ENCODE results near the gene NEMP2.
"Not testable (repeated sequence)": the region's sequence is repeated elsewhere in the genome, so short reads cannot be mapped to it uniquely, and the experiment has no call there.

The NEMP2 gene

DNA sequence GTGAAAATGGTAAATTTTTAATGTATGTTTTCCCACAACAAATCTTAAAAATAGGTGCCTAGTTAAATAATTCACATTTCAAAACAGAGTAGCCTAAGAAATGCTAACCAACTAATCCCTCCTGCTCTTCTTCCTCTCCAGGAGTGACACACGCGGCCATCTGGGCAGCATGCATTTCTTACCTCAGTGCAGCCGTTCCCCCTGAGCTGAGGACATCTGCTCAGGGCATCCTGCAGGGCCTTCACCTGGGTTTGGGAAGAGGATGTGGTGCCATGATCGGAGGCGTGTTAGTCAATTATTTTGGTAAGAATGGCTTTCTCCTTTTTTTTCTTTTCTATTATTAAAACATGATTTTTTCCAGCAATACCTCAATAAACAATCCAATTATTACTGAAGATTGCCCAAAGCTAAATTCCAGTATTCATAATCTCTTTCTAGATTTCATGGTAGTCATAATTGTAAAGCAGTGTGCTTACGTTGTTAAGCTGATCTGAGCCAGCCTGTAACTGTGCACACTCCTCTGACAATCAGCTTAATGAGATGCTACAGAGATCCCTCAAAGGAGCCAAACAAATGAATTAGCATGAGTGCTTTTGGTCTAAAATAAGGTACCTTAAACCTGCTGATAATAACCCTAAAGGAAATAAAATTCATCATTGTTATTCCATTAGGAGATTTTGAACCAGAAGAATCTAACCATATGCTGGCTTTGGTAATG is 45.8 kb downstream of the NEMP2 start:
- no peak for DNase-seq

DNA sequence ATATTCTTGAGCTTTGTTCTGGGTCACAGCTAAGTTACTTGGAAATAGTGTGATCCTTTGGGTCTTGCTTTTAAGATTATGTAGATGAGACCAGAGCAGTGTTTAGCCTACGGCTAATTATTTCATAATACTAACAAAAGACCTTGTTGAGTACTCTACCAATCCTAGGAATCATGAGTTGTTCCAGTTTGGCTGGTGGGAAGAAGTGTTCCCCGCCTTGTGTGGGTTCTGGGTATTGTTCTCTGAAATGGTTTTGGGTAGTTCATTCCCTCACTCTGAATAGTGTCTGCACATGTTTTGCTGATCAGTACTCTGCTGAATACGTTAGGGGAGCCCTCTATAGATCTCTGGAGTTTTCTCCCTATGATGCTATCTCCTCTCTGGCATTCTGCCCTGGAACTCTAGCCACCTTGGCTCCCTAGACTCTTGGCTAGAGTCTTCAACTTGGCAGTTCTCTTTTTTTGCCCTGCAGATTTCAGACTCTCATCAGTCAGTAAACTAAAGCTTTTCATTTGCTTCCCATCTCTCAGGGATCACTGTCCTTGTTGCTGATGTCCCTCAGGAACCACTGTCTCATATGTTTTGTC is 48.4 kb downstream of the NEMP2 start:
- DNase-seq = no peak

DNA sequence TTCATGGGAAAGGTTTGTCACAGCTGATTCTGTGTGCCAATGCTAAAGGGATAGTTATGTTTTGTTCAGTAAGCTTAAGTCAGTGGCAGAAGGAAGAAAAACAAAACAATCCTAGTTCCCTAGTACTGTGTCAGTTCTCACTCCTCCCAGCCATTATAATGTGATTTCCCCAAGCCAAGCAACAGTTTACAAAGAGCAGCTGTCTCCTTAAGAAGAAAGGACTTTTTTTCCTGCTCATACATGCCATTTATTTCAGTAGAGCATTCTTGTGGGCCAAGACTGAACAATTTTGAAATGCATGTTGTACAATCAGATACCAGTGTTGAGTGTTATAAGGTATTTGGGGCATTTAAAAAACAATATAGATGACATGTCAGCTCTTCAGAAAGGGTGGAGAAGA is 52.1 kb downstream of the NEMP2 start:
- no peak for DNase-seq

GRCh38 chr2:190481339-190481738 is 53.2 kb downstream of the NEMP2 start:
- no peak for DNase-seq

DNA sequence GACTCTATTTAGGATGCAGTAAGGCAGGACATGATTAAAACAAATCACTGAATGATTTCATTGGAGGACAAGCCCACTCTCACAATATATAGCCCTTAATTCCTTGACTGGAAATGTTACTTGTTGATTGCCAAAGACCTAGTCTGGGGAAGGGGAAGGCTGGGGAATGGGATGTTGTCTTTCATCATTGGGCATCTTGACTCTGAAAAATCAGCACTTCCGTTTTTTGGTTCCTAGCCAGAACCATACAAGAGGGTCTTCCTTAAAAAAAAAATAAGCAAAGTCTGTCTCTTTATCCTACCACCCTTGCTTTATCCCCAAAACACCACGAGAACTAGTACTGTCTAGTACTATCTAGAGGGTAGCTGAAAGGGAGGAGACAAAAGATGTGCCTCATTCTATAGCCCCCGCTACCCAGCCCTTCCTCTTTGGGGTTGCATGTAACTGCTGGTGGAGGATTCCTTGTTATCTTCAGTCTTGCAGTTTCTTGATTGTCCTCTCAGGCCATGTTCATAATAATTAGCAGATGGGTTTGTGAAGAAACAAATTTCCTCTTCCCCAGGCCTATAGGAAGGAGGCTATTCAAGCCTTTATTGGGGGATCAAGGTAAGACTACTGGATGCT is 55.8 kb downstream of the NEMP2 start:
- DNase-seq = no peak

DNA sequence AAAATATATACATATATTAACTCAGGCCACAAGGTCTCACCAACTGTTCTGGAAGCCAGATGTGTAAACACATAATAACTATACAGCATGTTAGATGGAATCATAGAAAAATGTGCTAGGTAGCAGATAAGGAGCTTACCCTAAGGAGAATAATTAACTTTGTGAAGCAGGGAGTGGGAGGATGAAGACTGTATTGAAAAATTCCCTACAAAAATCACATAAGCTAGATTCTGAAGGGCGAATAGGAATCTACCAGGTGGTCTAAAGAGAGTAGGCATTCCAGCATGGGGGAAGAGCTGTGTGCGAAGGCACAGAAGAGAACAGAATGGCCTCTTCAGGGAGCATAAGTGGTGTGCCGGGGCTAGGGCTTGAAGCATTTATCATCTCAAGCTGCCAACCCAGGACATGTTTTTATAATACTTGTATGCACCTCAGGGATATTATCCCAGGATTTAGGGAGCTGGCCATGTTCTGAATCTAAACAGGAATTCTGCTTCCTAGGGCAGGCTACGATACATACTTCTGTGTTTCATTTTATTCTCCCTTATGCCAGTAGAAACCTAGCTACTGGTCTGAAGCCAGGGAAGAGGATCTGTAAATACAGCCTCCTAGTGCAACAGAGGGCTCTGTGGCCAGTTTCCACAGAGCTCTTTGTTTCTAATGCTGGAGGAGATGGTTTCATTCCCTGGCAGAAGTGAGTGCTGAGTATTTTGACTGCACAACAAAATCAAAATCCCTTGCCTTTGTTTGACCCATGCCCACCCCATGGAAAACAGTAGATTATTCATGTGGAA is 56.7 kb downstream of the NEMP2 start:
- peak; percentile 71 for DNase-seq

DNA sequence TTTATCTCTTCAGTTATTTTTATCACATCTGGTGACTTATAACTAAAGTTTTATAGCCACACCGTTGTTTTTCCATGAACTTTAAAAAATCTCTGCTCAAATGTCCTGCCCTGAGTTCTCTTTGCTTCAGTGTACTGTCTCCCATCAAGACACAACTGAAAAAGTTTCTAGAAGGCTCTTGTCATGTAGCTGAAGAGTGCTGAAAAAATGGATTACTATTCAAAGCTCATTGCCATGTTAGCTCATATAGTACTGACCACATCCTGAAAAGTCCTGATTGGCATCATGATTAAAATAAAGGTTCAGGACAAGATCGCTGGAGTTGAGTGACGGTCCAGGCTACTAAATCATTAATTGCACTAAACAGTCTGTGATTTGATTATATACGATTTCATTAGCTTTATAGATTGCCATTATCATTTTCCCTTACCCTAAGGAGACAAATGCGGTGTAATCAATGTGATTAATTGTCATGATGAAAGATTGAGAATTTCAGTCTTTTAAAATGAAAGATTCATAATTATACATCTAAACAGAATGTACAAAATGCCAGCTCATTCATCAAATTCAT is 64.2 kb downstream of the NEMP2 start:
- no peak for DNase-seq

DNA sequence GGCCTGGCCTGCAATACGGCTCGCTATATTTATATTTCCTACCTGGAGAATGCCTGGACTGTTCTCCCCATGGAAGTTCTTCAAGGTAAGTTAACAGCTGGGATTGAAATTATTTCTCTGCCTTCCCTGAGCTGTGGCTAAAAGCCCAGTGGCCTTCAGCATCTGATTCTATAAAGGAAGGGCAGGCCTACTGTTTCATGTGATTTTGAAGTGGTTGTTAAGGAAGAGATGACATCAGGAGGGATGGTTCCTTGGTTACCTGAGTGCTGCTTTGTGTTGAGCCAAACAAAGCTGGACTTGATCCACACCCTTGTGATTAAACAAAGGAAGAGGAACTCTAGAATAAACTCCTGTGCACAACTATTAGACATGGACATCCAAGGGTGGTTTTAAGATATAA is 64.8 kb downstream of the NEMP2 start:
- DNase-seq = peak; percentile 97

DNA sequence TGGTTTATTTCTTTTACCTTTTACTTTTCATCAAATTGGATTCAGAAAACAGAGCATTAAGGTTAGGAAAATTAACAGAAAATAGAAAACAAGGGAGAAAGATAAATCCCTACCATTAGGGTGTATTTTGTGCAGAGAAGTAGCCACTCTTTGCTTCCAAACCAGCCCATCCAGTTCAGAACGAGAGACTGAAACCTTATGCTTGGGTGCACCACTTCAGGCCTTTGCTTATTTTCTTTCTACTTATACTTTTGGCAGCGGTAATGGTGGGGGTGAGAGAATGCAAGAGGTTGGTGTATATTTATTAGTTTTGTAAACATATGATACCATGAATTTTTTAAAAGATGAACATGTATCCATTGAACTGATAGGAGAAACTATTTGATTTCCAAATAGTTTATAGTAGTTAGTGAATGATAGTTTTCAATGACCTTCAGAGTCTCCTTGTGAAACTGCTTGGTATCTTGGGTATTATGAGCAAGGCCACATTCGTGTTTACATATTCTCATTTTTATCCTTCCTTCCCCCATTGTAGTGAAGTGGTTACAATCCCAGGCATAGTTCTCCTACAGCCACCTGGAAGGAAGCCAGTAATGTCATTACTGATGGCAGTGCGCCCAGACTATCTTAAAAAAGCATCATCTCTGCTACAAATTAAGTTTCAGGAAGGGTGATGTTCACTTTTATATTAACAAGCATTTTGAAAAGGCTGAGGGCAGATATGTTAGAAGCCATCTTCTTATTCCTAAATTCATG is 65.5 kb downstream of the NEMP2 start:
- DNase-seq = peak; percentile 96

GRCh38 chr2:190468354-190468753 is 66.2 kb downstream of the NEMP2 start:
- not testable (repeated sequence) for DNase-seq

GRCh38 chr2:190467575-190468083 is 66.9 kb downstream of the NEMP2 start:
- peak; percentile 83 for DNase-seq

- DNase-seq = peak; percentile 47
These were observed 67.6 kb downstream of the NEMP2 start for GRCh38 chr2:190466819-190467446.

DNA sequence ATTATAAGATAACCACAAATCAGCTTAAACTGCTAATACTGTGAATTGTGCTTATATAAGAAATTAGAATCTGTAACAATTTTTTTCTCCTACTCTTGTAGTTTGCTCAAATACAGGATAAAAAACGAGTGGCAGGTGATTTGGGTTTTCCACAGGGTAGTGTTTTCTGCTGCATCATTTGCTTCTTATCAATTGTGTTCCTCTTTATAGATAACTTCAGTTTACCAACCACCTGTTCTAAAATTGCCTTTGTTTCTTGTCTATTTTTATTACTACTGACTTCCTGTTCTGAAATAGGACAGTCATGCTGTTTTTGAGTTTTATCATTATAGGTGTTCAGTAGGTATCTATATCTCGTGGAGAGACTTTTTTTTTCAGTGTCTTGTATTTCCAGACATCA is 69.5 kb downstream of the NEMP2 start:
- no peak for DNase-seq

GRCh38 chr2:190462611-190463010 is 71.9 kb downstream of the NEMP2 start:
- no peak for DNase-seq

DNA sequence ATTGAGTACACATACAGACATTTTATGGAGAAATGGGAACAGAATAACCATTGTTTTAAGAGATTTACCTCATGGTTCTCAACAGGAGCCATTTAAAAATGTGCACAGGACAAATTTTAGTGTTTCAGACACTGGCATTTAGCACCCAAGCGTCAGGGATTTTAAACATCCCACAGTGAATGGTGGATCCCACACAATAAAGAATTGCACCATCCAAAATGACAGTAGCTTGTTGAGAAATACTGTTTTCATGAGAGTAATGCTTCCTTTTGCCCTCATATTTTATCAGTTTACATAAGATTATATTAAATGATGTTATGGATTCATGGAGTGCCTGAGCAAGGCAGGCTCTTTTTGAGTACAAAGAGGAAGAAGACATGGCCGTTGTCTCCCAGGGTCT is 72.3 kb downstream of the NEMP2 start:
- no peak for DNase-seq

GRCh38 chr2:190460487-190460886 is 74.0 kb downstream of the NEMP2 start:
- DNase-seq = no peak

DNA sequence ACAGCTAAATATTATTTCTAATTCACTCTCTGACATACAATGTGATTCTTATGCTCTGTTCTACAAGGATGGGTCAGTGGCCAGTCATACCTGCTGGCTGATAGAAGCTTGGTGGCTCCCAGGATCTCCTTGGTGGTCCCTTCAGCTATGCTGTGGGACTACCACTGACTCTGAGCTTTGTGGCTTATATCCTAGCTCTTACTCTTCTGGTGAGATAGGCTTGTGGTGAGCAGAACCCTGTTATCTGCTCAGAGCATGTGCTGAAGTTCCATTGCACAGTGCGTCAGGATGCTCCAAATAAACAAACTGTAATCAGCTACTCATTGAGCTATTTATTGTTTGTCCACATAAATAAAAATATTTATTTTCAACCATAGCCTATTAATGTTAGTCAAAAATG is 74.6 kb downstream of the NEMP2 start:
- DNase-seq = no peak

GRCh38 chr2:190458352-190459107 is 76.0 kb downstream of the NEMP2 start:
- DNase-seq = no peak

DNA sequence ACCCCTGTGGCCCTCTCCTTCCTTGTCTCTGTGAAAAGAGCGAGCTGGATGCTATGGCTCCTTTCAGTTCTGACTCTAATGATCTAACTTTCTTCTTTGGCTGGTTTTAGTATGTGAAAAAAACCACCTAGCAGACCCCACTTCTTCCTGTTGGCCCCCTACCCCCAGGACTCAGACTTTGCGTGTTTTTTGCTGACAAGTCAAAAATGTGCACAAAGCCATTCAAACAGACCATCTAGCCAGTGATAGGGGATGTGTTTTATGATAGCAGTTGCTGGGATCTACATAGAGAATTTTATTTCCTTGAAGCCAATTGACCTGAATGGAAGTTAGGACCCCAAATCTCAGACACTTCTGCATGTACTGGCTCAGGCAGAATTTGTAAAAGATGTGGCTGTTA is 77.3 kb downstream of the NEMP2 start:
- DNase-seq = no peak

- DNase-seq = no peak
These were observed 77.7 kb downstream of the NEMP2 start for GRCh38 chr2:190456833-190457232.

Measured in NCI-H345 (cell line).